WI38 (cell line): ENCODE results near the gene TMEM267.
"Not testable (repeated sequence)": the region's sequence is repeated elsewhere in the genome, so short reads cannot be mapped to it uniquely, and the experiment has no call there.

ENCODE experiments used
- H3K4me3 ChIP-seq: 2 replicates; pipeline ENCODE4 v1.5.1; 2011; ENCODE audit warnings: low read depth, mild to moderate bottlenecking, control low read depth, low read length
- CTCF ChIP-seq: IDR thresholded peaks from 2 replicates; pipeline ENCODE4 v1.5.1; 2012; ENCODE audit warnings: low read depth, mild to moderate bottlenecking, control low read depth, low read length

The TMEM267 gene

GRCh38 chr5:43437062-43437660 is 46.5 kb downstream of the TMEM267 start:
- H3K4me3 ChIP-seq: no peak overlapping the region
- TF ChIP-seq CTCF: no peak

- TF ChIP-seq CTCF: no peak
- H3K4me3 ChIP-seq: no peak overlapping the region
These were observed 50.3 kb downstream of the TMEM267 start for GRCh38 chr5:43433382-43433781.

- no peak overlapping the region for H3K4me3 ChIP-seq
- no peak for TF ChIP-seq CTCF
These were observed 50.9 kb downstream of the TMEM267 start for GRCh38 chr5:43432486-43433375.

GRCh38 chr5:43429706-43430105 is 54.0 kb downstream of the TMEM267 start:
- no peak overlapping the region for H3K4me3 ChIP-seq
- TF ChIP-seq CTCF: no peak

GRCh38 chr5:43429016-43429415 is 54.6 kb downstream of the TMEM267 start:
- no peak for TF ChIP-seq CTCF
- H3K4me3 ChIP-seq: no peak overlapping the region

GRCh38 chr5:43427306-43427705 is 56.4 kb downstream of the TMEM267 start:
- no peak for TF ChIP-seq CTCF

GRCh38 chr5:43425983-43426382 is 57.7 kb downstream of the TMEM267 start:
- TF ChIP-seq CTCF: no peak
- no peak overlapping the region for H3K4me3 ChIP-seq

More at GRCh38 chr5:43427306-43427705, 56.4 kb downstream of the TMEM267 start:
- no peak overlapping the region for H3K4me3 ChIP-seq

GRCh38 chr5:43423086-43423485 is 60.6 kb downstream of the TMEM267 start:
- not testable (repeated sequence) for H3K4me3 ChIP-seq
